Testis (tissue), 2 donors: ENCODE measurements around the gene VWA5A.

Experiments
- CTCF ChIP-seq, 3 experiments: fragments of 450-650 bp in 2 of 3; fragments of 200-600 bp in 1 of 3; sonication (generic) in 1 of 3; IDR thresholded peaks; one replicate each; pipeline ENCODE4 v1.5.1; 2016 to 2019; ENCODE audit warnings: antibody characterized with exemption in 3 of 3, mild to moderate bottlenecking in 2 of 3, moderate library complexity in 1 of 3
- POLR2A ChIP-seq: fragments of 450-650 bp; IDR thresholded peaks from one replicate; pipeline ENCODE4 v1.6.1; 2017; ENCODE audit warnings: antibody characterized with exemption, mild to moderate bottlenecking, moderate library complexity

GRCh38 chr11:124115782-124116616 lies 749 bp downstream of the VWA5A start:
- TF ChIP-seq CTCF (IDR thresholded peaks at IDR 0.05) = no peak
- TF ChIP-seq POLR2A = no peak
